ENCODE measurements around the gene MED1.

Gene MED1

GRCh38 chr17:39359994-39360393, 91.1 kb downstream of the MED1 start:
- no peak for DNase-seq

GRCh38 chr17:39357986-39358385, 93.1 kb downstream of the MED1 start:
- DNase-seq: no peak

GRCh38 chr17:39357488-39357887, 93.6 kb downstream of the MED1 start:
- DNase-seq: no peak

Data from T1000 (cell line).